Measurements from ENCODE around the gene MERTK. TPM values are rescaled to one million over a fixed set of nuclear protein-coding genes. Genes with fewer than 3 reads are reported as not detected.
A peak's percentile ranks its signal among the peaks of the same experiment; 100 is the strongest.

Gene MERTK
- total and polyA plus RNA-seq, 7 donors: 0.73 to 4.2 (median 1.6) TPM

DNA sequence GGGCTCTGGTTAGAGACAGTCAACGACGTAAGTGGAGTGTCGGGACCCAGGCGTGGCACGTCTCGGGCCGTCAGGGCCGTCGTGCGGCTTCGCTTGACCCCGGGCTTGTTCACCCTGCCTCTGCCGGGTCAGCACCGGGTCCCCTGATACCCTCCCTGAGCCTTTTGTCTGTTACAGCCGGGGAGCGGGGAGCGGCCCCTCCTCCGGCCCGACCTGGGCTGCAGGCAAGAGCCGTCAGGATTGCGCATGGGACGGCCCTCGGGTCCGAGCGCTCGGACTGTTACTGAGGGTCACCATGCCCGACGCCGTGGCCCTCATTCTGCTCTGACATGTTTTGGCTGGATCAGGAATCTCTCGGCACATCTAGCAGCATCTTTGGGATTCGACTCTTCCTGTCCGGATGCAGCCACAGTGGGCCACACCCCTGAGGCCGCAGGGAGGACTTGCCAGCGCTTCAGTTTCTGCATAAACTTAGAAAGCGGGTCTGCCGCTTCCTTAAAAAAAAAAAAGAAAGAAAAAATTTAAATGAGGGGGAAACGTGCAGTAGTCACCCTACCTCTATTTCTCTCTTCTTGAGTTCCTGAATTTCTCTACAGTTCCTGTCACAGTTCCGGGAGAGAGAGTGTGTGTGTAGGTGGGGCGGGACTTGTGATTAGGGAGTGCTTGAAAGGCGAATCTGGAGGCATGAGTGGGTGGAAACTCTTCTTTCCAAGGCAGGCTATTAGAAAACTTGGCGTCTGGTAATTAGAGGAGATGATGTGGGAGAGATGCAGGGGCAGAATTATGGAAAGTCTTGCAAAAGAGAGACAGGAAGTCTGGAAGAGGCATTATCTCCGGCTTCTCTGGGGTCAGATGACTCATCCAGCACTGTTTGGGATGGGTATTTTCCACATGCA lies 157.6 kb downstream of the MERTK start:
- Histone ChIP-seq H3K27ac (peak overlapping the region; percentile 83), H3K36me3 (ENCODE audit: insufficient read depth in 1 of 2, low read depth in 1 of 2) (peaks cover 0 to 12% of the 10 kb centered on the region in 2 donors), H3K27me3 (ENCODE audit: insufficient read depth in 3 of 3, low read length in 2 of 3) (no peaks in the 10 kb centered on the region), H3K4me3 (peak overlapping the region; percentile 74), H3K9me3 (no peaks in the 10 kb centered on the region), H3K4me1 (peaks cover 18% of the 10 kb centered on the region)
- ATAC-seq (no peak), DNase-seq (peak; percentile 70 to 78)
- intact Hi-C loops (cut with DNase I): no loop called here
- WGBS, 3 donors: 2 to 3% (median 3%) methylated on average over 38 to 42 of the region's 42 CpGs
- TF ChIP-seq, protein P1, sequence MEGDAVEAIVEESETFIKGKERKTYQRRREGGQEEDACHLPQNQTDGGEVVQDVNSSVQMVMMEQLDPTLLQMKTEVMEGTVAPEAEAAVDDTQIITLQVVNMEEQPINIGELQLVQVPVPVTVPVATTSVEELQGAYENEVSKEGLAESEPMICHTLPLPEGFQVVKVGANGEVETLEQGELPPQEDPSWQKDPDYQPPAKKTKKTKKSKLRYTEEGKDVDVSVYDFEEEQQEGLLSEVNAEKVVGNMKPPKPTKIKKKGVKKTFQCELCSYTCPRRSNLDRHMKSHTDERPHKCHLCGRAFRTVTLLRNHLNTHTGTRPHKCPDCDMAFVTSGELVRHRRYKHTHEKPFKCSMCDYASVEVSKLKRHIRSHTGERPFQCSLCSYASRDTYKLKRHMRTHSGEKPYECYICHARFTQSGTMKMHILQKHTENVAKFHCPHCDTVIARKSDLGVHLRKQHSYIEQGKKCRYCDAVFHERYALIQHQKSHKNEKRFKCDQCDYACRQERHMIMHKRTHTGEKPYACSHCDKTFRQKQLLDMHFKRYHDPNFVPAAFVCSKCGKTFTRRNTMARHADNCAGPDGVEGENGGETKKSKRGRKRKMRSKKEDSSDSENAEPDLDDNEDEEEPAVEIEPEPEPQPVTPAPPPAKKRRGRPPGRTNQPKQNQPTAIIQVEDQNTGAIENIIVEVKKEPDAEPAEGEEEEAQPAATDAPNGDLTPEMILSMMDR (IDR thresholded peaks at IDR 0.05): no peak

DNA sequence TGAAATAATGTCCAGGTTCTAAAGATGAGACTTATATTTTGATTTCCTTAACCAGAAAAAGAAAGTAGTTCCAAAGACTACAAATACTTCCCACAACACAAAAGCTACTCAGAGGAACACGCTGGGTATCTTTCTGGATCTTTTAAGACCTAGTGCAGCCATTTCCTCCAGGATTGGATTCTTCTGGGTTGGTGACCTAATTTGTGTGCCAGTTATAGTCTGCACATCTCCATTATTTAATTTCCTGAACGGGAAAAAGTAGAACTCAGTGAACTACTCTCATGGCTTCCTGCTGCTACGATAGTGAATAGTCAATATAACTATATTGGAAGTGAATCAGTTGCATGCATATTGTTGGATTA lies 158.2 kb downstream of the MERTK start:
- Histone ChIP-seq H3K27ac (peak overlapping the region; percentile 83), H3K9me3 (no peaks in the 10 kb centered on the region), H3K4me1 (peaks cover 18% of the 10 kb centered on the region), H3K36me3 (ENCODE audit: insufficient read depth in 1 of 2, low read depth in 1 of 2) (peaks cover 0 to 15% of the 10 kb centered on the region in 2 donors), H3K4me3 (peak overlapping the region; percentile 74), H3K27me3 (ENCODE audit: insufficient read depth in 3 of 3, low read length in 2 of 3) (no peaks in the 10 kb centered on the region)
- no peak for ATAC-seq
- 41 to 46% (median 43%) methylated on average over 3 of the region's 3 CpGs for WGBS, 3 donors
- no peak for DNase-seq
- intact Hi-C loops (cut with DNase I): no loop called here
- TF ChIP-seq, protein P1 (IDR thresholded peaks at IDR 0.05): no peak

DNA sequence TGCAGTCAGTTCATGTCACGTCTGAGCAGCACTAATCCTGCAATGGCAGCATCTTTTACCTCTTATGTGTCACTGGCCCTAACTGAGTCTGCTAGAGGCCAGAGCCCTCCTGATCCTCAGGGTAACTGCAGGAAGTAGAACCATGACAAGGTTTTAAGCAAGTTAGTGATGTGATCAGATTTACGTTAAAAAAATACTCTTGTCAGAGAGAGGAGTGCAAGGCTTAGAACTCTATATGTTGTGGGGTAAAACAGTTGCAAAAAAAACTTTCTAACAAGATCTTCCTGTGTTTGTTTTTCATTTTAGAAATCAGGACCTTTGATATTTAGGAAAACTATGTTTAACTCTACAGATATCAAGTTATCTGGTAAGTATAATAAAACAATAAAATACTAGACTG lies 161.3 kb downstream of the MERTK start:
- intact Hi-C loops (cut with DNase I): no loop called here
- peaks cover 11% of the 10 kb centered on the region for H3K4me1 ChIP-seq
- H3K36me3 ChIP-seq (ENCODE audit: insufficient read depth in 1 of 2, low read depth in 1 of 2): peaks cover 0 to 21% of the 10 kb centered on the region in 2 donors
- H3K27ac ChIP-seq: no peak overlapping the region
- no peak overlapping the region for H3K4me3 ChIP-seq
- H3K27me3 ChIP-seq (ENCODE audit: insufficient read depth in 3 of 3, low read length in 2 of 3): no peaks in the 10 kb centered on the region
- H3K9me3 ChIP-seq: no peaks in the 10 kb centered on the region
- no peak for ATAC-seq
- WGBS, 3 donors: 88 to 89% (median 88%) methylated on average over 2 of the region's 2 CpGs
- TF ChIP-seq, protein P1 (IDR thresholded peaks at IDR 0.05): no peak
- no peak for DNase-seq

DNA sequence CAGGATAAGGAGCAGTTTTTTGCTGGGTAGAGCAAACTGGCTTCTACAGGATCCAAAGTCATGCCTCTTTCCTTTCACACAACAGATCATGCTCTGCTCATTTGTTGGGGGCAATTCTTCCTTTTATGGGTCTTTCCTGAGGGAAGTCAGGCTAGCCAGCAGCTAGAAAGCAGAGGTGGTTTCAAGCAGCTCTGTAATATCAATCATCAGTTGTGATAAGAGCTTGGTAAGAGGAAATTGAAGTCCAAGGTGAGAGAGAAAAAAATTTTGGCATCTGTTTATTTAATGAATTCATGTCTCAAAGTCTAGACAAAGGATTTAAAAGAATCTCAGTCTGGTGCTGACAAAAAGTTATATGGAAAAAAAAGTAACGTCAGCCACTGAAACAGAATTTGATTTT lies 162.9 kb downstream of the MERTK start:
- peaks cover 11% of the 10 kb centered on the region for H3K4me1 ChIP-seq
- ATAC-seq: no peak
- no peak overlapping the region for H3K27ac ChIP-seq

More for the DNA sequence above, 162.9 kb downstream of the MERTK start:
- no peaks in the 10 kb centered on the region for H3K27me3 ChIP-seq (ENCODE audit: insufficient read depth in 3 of 3, low read length in 2 of 3)
- 78 to 87% (median 86%) methylated on average over 1 of the region's 1 CpG for WGBS, 3 donors
- H3K4me3 ChIP-seq: no peak overlapping the region
- TF ChIP-seq, protein P1 (IDR thresholded peaks at IDR 0.05): no peak
- intact Hi-C loops (cut with DNase I): no loop called here
- H3K9me3 ChIP-seq: no peaks in the 10 kb centered on the region
- no peak for DNase-seq
- H3K36me3 ChIP-seq (ENCODE audit: insufficient read depth in 1 of 2, low read depth in 1 of 2): peaks cover 0 to 33% of the 10 kb centered on the region in 2 donors

Data from psoas muscle (tissue), 8 donors.